Astrocyte of the cerebellum (primary cell): ENCODE results near the gene LMF1.

Experiments used
- DNase-seq: peaks from one replicate; pipeline ENCODE4 v3.0.0-alpha.2; 2011; ENCODE audit warnings: low read depth
- H3K4me3 ChIP-seq: 2 replicates; pipeline ENCODE4 v1.5.1; 2011; ENCODE audit warnings: mild to moderate bottlenecking, low read depth, low read length, moderate library complexity
- CTCF ChIP-seq: IDR thresholded peaks from 2 replicates; pipeline ENCODE4 v1.5.1; 2012; ENCODE audit warnings: low read length, low read depth, moderate library complexity, mild to moderate bottlenecking; ENCODE audit errors: missing control alignments
- in situ Hi-C: cut with HindIII; loops from 2 replicates; pipeline ENCODE4 v1.10.0; 2017; ENCODE audit warnings: low sequenced_read_pairs

Gene LMF1

DNA sequence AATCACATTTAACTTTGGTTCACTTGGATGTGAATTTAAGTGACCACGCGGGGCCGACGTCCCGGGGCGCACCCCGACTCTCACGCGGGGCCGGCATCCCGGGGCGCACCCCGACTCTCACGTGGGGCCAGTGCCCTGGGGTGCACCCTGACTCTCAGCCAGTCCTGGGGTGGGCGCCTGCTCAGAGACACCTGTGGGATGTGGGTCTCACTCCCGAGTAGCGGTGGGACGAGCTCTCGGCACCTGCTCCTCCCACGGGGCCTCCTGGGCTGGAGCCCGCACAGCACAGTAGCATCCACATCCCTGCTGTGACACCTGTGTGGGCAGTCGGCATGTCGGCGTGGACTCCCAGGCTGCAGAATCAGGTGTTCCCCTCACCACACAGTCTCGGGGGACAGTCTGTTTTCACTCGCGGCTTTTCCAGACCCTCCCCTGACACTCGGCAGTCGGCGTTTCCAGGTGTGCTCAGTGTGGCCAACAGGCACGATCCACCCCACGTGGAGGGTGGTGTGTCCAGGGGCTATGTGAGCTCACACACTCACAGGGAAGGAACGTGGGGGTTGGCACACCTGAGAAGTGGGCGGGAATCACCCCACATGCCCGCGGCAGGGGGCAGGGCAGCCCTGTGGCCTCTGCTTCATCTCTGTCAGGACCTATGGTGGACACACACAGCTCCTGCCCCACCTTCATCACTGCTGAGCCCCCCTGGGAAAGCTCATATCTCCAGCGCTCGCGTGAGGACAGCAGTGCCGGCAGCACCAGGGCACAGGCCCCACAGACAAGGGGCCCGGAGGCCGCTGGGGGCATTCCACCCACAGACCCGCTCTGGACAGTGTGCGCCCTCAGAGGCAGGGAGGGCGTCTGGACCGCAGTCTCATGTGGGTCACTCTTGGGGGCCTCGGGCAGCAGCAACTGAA lies 51.8 kb downstream of the LMF1 start:
- TF ChIP-seq CTCF, result no peak
- no peak for DNase-seq
- in situ Hi-C loops, result no loop called here
- no peak overlapping the region for H3K4me3 ChIP-seq

GRCh38 chr16:918068-918467 lies 52.7 kb downstream of the LMF1 start:
- H3K4me3 ChIP-seq, result no peak overlapping the region
- in situ Hi-C loops, result no loop called here
- no peak for TF ChIP-seq CTCF
- DNase-seq, result no peak

GRCh38 chr16:917591-918061 lies 53.2 kb downstream of the LMF1 start:
- no peak overlapping the region for H3K4me3 ChIP-seq
- TF ChIP-seq CTCF, result no peak
- in situ Hi-C loops, result no loop called here
- no peak for DNase-seq

- DNase-seq, result no peak
- in situ Hi-C loops, result no loop called here
- H3K4me3 ChIP-seq, result no peak overlapping the region
- no peak for TF ChIP-seq CTCF
Observed at GRCh38 chr16:916035-916799, 54.6 kb downstream of the LMF1 start.

DNA sequence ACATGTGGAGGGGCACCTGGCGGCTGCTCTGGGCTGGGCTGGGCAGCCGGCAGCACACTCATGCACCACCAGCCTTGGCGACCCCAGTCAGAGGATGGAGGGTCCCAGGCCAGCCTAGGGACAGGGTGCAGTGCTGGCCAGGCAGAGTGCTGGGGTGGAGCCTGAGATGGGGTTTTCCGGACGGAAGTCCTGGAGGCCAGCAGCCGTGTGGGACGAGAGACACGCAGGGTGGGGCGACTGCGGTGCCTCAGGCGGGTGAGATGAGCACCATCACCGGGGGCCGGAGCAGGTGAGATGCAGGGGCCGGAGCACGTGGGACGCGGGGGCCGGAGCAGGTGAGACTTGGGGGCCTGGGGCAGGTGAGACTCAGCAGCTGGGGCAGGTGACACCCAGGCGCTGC lies 55.2 kb downstream of the LMF1 start:
- DNase-seq, result no peak
- in situ Hi-C loops, result no loop called here
- TF ChIP-seq CTCF, result no peak

GRCh38 chr16:914440-914839 lies 56.3 kb downstream of the LMF1 start:
- no peak for TF ChIP-seq CTCF
- in situ Hi-C loops, result loop anchor here (5.0 kb wide), 1 partner anchor 63 kb away; no protein-coding TSS in a partner anchor
- DNase-seq, result no peak
- H3K4me3 ChIP-seq, result no peak overlapping the region

More for the DNA sequence above, 55.2 kb downstream of the LMF1 start:
- H3K4me3 ChIP-seq, result no peak overlapping the region
